Tibial nerve (tissue), 4 donors: ENCODE measurements around the gene NRG2.

Source experiments
- EP300 ChIP-seq, 2 donors: sonication (generic); formaldehyde crosslinking; IDR thresholded peaks; one replicate each; pipeline ENCODE4 v1.6.1; 2017; ENCODE audit warnings: antibody characterized with exemption in 2 of 2, mild to moderate bottlenecking in 1 of 2
- POLR2A ChIP-seq, 2 donors: fragments of 450-650 bp; IDR thresholded peaks; one replicate each; pipeline ENCODE4 v1.6.1; 2017; ENCODE audit warnings: antibody characterized with exemption in 2 of 2, mild to moderate bottlenecking in 2 of 2, moderate library complexity in 2 of 2
- TF ChIP-seq, protein P1 (sequence below), 5 experiments: fragments of 200-600 bp in 3 of 5; fragments of 450-650 bp in 2 of 5; sonication (generic) in 3 of 5; IDR thresholded peaks; one replicate each; pipeline ENCODE4 v1.5.1; 2016 to 2019; ENCODE audit warnings: antibody characterized with exemption in 5 of 5, mild to moderate bottlenecking in 3 of 5, moderate library complexity in 2 of 5

DNA sequence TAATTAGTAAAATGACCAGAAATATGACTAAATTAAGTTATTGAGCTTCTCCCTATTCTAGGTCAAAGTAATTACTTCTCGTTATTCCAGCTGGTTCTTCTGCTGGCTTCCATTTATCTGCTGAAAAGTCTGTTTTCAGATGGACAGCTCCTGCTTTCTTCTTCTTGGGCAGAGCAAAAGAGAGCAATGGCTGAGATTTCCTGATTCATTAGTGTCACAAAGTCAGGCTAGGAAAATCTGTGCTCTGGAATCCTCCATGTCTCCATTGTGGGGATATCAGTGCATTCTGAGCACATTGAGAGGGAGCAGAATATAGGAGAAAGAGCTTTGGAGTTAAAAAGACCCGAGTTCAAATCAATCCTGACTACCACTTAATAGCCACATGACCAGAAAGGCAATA is 33.7 kb upstream of the NRG2 start:
- TF ChIP-seq, protein P1, sequence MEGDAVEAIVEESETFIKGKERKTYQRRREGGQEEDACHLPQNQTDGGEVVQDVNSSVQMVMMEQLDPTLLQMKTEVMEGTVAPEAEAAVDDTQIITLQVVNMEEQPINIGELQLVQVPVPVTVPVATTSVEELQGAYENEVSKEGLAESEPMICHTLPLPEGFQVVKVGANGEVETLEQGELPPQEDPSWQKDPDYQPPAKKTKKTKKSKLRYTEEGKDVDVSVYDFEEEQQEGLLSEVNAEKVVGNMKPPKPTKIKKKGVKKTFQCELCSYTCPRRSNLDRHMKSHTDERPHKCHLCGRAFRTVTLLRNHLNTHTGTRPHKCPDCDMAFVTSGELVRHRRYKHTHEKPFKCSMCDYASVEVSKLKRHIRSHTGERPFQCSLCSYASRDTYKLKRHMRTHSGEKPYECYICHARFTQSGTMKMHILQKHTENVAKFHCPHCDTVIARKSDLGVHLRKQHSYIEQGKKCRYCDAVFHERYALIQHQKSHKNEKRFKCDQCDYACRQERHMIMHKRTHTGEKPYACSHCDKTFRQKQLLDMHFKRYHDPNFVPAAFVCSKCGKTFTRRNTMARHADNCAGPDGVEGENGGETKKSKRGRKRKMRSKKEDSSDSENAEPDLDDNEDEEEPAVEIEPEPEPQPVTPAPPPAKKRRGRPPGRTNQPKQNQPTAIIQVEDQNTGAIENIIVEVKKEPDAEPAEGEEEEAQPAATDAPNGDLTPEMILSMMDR (IDR thresholded peaks at IDR 0.05), result no peak
- TF ChIP-seq EP300 (IDR thresholded peaks at IDR 0.05) (no peak), POLR2A (IDR thresholded peaks at IDR 0.05) (no peak)
